H9 (cell line): ENCODE results near the gene CREB1. TPM values are rescaled to one million over a fixed set of nuclear protein-coding genes. Genes with fewer than 3 reads are reported as not detected.

Experiments used
- DNase-seq: peaks from one replicate; pipeline ENCODE4 v3.0.0-alpha.2; 2017
- H2AFZ ChIP-seq: one replicate; pipeline ENCODE4 v1.6.1; 2013; ENCODE audit warnings: mild to moderate bottlenecking, low read length, control low read depth, moderate library complexity
- H2AK5ac ChIP-seq: 2 replicates; pipeline ENCODE4 v1.6.1; 2013; ENCODE audit warnings: low read length, control low read depth, mixed read lengths; ENCODE audit not compliant: insufficient read length
- H2BK120ac ChIP-seq: one replicate; pipeline ENCODE4 v1.6.1; 2013; ENCODE audit warnings: low read depth, mild to moderate bottlenecking, low read length, control low read depth, inconsistent platforms; ENCODE audit not compliant: poor library complexity, severe bottlenecking
- H2BK12ac ChIP-seq: 2 replicates; pipeline ENCODE4 v1.6.1; 2013; ENCODE audit warnings: low read length, control low read depth, mixed read lengths, low read depth; ENCODE audit not compliant: insufficient read length
- H2BK15ac ChIP-seq: 2 replicates; pipeline ENCODE4 v1.6.1; 2013; ENCODE audit warnings: low read depth, low read length, control low read depth
- H2BK20ac ChIP-seq: one replicate; pipeline ENCODE4 v1.6.1; 2013; ENCODE audit warnings: low read depth, mild to moderate bottlenecking, low read length, control low read depth, inconsistent platforms; ENCODE audit not compliant: poor library complexity, severe bottlenecking
- H2BK5ac ChIP-seq: 2 replicates; pipeline ENCODE4 v1.6.1; 2013; ENCODE audit warnings: low read length, control low read depth, mixed read lengths; ENCODE audit not compliant: insufficient read length
- H3K14ac ChIP-seq: 2 replicates; pipeline ENCODE4 v1.6.1; 2013; ENCODE audit warnings: low read length, control low read depth; ENCODE audit not compliant: insufficient read depth
- H3K18ac ChIP-seq: 2 replicates; pipeline ENCODE4 v1.6.1; 2013; ENCODE audit warnings: low read depth, mild to moderate bottlenecking, mixed read lengths, low read length, control low read depth; ENCODE audit not compliant: insufficient read length
- H3K23ac ChIP-seq: 2 replicates; pipeline ENCODE4 v1.6.1; 2013; ENCODE audit warnings: low read length, control low read depth, mixed read lengths, low read depth; ENCODE audit not compliant: insufficient read length
- H3K23me2 ChIP-seq: 2 replicates; pipeline ENCODE4 v1.6.1; 2013; ENCODE audit warnings: low read depth, mild to moderate bottlenecking, mixed read lengths, low read length, control low read depth; ENCODE audit not compliant: insufficient read length, poor library complexity, severe bottlenecking
- H3K27ac ChIP-seq: 2 replicates; pipeline ENCODE4 v1.5.1; 2013; ENCODE audit warnings: low read length, control low read depth, mixed read lengths, low read depth; ENCODE audit not compliant: insufficient read length
- H3K27me3 ChIP-seq: 2 replicates; pipeline ENCODE4 v1.6.1; 2013; ENCODE audit warnings: low read length, control low read depth, inconsistent platforms; ENCODE audit not compliant: insufficient read depth
- H3K4ac ChIP-seq: 2 replicates; pipeline ENCODE4 v1.6.1; 2013; ENCODE audit warnings: low read depth, mild to moderate bottlenecking, control low read depth, inconsistent platforms, low read length, moderate library complexity
- H3K4me1 ChIP-seq: 2 replicates; pipeline ENCODE4 v1.6.1; 2013; ENCODE audit warnings: low read length, control low read depth, inconsistent platforms; ENCODE audit not compliant: insufficient read depth
- H3K4me2 ChIP-seq: 2 replicates; pipeline ENCODE4 v1.6.1; 2013; ENCODE audit warnings: low read length, control low read depth, mixed read lengths; ENCODE audit not compliant: insufficient read length, insufficient read depth
- H3K56ac ChIP-seq: 2 replicates; pipeline ENCODE4 v1.6.1; 2013; ENCODE audit warnings: low read depth, mild to moderate bottlenecking, mixed read lengths, low read length, control low read depth; ENCODE audit not compliant: insufficient read length
- H3K79me1 ChIP-seq: 2 replicates; pipeline ENCODE4 v1.6.1; 2013; ENCODE audit warnings: low read depth, mild to moderate bottlenecking, moderate library complexity, low read length, control low read depth, inconsistent platforms; ENCODE audit not compliant: insufficient read depth, poor library complexity, severe bottlenecking
- H3K79me2 ChIP-seq: 2 replicates; pipeline ENCODE4 v1.6.1; 2013; ENCODE audit warnings: low read length, control low read depth, inconsistent platforms; ENCODE audit not compliant: insufficient read depth
- H3K9ac ChIP-seq: 2 replicates; pipeline ENCODE4 v1.6.1; 2013; ENCODE audit warnings: low read length, control low read depth, mixed read lengths; ENCODE audit not compliant: insufficient read length; ENCODE audit errors: extremely low read depth
- H3K9me3 ChIP-seq: one replicate; pipeline ENCODE4 v1.6.1; 2013; ENCODE audit warnings: low read depth, low read length, inconsistent platforms; ENCODE audit not compliant: control insufficient read depth
- H3T11ph ChIP-seq: one replicate; pipeline ENCODE4 v1.6.1; 2013; ENCODE audit warnings: mild to moderate bottlenecking, low read length, control low read depth, inconsistent platforms
- H4K20me1 ChIP-seq: one replicate; pipeline ENCODE4 v1.6.1; 2013; ENCODE audit not compliant: control insufficient read depth, insufficient read length, insufficient read depth
- H4K5ac ChIP-seq: 2 replicates; pipeline ENCODE4 v1.6.1; 2013; ENCODE audit warnings: low read depth, mild to moderate bottlenecking, mixed read lengths, low read length, control low read depth; ENCODE audit not compliant: insufficient read length
- H4K8ac ChIP-seq: replicated peaks from 2 replicates; pipeline ENCODE4 v1.6.1; 2013; ENCODE audit warnings: low read length, control low read depth, mixed read lengths, low read depth; ENCODE audit not compliant: insufficient read length
- H4K91ac ChIP-seq: 2 replicates; pipeline ENCODE4 v1.6.1; 2013; ENCODE audit warnings: low read depth, mild to moderate bottlenecking, moderate library complexity, mixed read lengths, low read length, control low read depth; ENCODE audit not compliant: insufficient read length
- H3K27ac Mint-ChIP-seq, 3 experiments: 2 replicates in 2 of 3; 3 replicates in 1 of 3; pipeline ENCODE4 v1.8.0; 2020 to 2021; ENCODE audit warnings: mixed read lengths in 3 of 3, mild to moderate bottlenecking in 1 of 3, moderate library complexity in 1 of 3
- H3K27me3 Mint-ChIP-seq: 2 replicates; pipeline ENCODE4 v1.8.0; 2021; ENCODE audit warnings: low read depth, mild to moderate bottlenecking, moderate library complexity, mixed read lengths
- H3K36me3 Mint-ChIP-seq, 3 experiments: 2 replicates in 2 of 3; 3 replicates in 1 of 3; pipeline ENCODE4 v1.8.0; 2020 to 2021; ENCODE audit warnings: low read depth in 3 of 3, mixed read lengths in 3 of 3; ENCODE audit not compliant: insufficient read depth in 1 of 3
- H3K4me1 Mint-ChIP-seq, 2 experiments: 2 replicates each; pipeline ENCODE4 v1.8.0; 2020; ENCODE audit warnings: mixed read lengths in 2 of 2
- H3K4me3 Mint-ChIP-seq, 2 experiments: 2 replicates in 1 of 2; 3 replicates in 1 of 2; pipeline ENCODE4 v1.8.0; 2020 to 2021; ENCODE audit warnings: mild to moderate bottlenecking in 2 of 2, mixed read lengths in 2 of 2, moderate library complexity in 1 of 2
- H3K9me3 Mint-ChIP-seq, 2 experiments: 2 replicates in 1 of 2; 3 replicates in 1 of 2; pipeline ENCODE4 v1.8.0; 2020; ENCODE audit warnings: mild to moderate bottlenecking in 2 of 2, mixed read lengths in 2 of 2, moderate library complexity in 1 of 2
- CTCF ChIP-seq: fragments of 200-600 bp; sonication (generic); conservative IDR thresholded peaks from 3 replicates; pipeline ENCODE4 v1.8.0; 2021; ENCODE audit warnings: antibody characterized with exemption, mild to moderate bottlenecking
- WGBS: extraction: QIAGEN DNeasy Blood & Tissue Kit; methylation state at CpG from one replicate; pipeline ENCODE4 v1.1.7; 2013; ENCODE audit warnings: missing lambda C conversion rate, low lambda C conversion rate, mixed read lengths; ENCODE audit not compliant: insufficient read length; ENCODE audit errors: extremely low coverage; 5-methylcytosine and 5-hydroxymethylcytosine counted together
- total RNA-seq: library from RNA; stranded (reverse); gene quantifications from 2 replicates; pipeline ENCODE4 v1.2.1, GENCODE V29; 2021

The CREB1 gene
- total RNA-seq, 1 experiment from 2014 or later: 103 TPM

- no peaks in the 10 kb centered on the region for H3K27me3 Mint-ChIP-seq
- no peak overlapping the region for H2AFZ ChIP-seq
- no peak for TF ChIP-seq CTCF
Observed at GRCh38 chr2:207632575-207633493, 103.1 kb downstream of the CREB1 start.

More at GRCh38 chr2:207632575-207633493, 103.1 kb downstream of the CREB1 start:
- H3K9me3 ChIP-seq: no peaks in the 10 kb centered on the region
- H2AK5ac ChIP-seq: no peak overlapping the region
- Mint-ChIP-seq H3K4me3 (no peak overlapping the region), H3K27ac (no peak overlapping the region; a peak in 1 of 7 replicates), H3K9me3 (no peaks in the 10 kb centered on the region), H3K4me1 (peaks cover 4 to 17% of the 10 kb centered on the region in 2 experiments), H3K36me3 (no peaks in the 10 kb centered on the region)
- H4K5ac ChIP-seq: no peak overlapping the region
- no peak overlapping the region for H3K4me2 ChIP-seq
- H3K4me1 ChIP-seq: no peaks in the 10 kb centered on the region
- no peak overlapping the region for H4K8ac ChIP-seq
- no peaks in the 10 kb centered on the region for H3K79me2 ChIP-seq
- H3K23ac ChIP-seq: no peak overlapping the region
- H2BK5ac ChIP-seq: no peak overlapping the region
- no peak overlapping the region for H2BK15ac ChIP-seq
- no peaks in the 10 kb centered on the region for H4K20me1 ChIP-seq
- H3K27ac ChIP-seq: no peak overlapping the region
- no peaks in the 10 kb centered on the region for H3K79me1 ChIP-seq
- no peak overlapping the region for H2BK12ac ChIP-seq
- H3K23me2 ChIP-seq: no peaks in the 10 kb centered on the region
- no peak overlapping the region for H3K56ac ChIP-seq
- H3T11ph ChIP-seq: no peak overlapping the region
- no peak overlapping the region for H3K9ac ChIP-seq
- no CpG with 5 or more reads among the region's 8 CpGs for WGBS
- no peaks in the 10 kb centered on the region for H3K27me3 ChIP-seq
- no peak overlapping the region for H3K18ac ChIP-seq
- no peak overlapping the region for H2BK120ac ChIP-seq
- H4K91ac ChIP-seq: no peak overlapping the region
- DNase-seq: no peak
- H3K4ac ChIP-seq: no peak overlapping the region
- H2BK20ac ChIP-seq: no peak overlapping the region
- H3K14ac ChIP-seq: no peak overlapping the region
